Astrocyte of the hippocampus (primary cell): ENCODE results near the gene THY1.
"Not testable (repeated sequence)": the region's sequence is repeated elsewhere in the genome, so short reads cannot be mapped to it uniquely, and the experiment has no call there.

Source experiments
- DNase-seq: peaks from one replicate; pipeline ENCODE4 v3.0.0; 2011; ENCODE audit warnings: low read depth, low spot score

THY1 gene

GRCh38 chr11:119418759-119419158 is 4.2 kb downstream of the THY1 start:
- no peak for DNase-seq

- peak; percentile 94 for DNase-seq
Observed at GRCh38 chr11:119417726-119418540, 5.0 kb downstream of the THY1 start.

GRCh38 chr11:119416606-119417580 is 6.1 kb downstream of the THY1 start:
- peak; percentile 78 for DNase-seq

- no peak for DNase-seq
Observed at GRCh38 chr11:119415966-119416365, 7.0 kb downstream of the THY1 start.

GRCh38 chr11:119415517-119415916 is 7.5 kb downstream of the THY1 start:
- no peak for DNase-seq

- no peak for DNase-seq
Observed at GRCh38 chr11:119414734-119415133, 8.2 kb downstream of the THY1 start.

GRCh38 chr11:119414321-119414720 is 8.7 kb downstream of the THY1 start:
- no peak for DNase-seq

GRCh38 chr11:119412072-119412471 is 10.9 kb downstream of the THY1 start:
- no peak for DNase-seq

- DNase-seq, result no peak
Observed at GRCh38 chr11:119410501-119410900, 12.5 kb downstream of the THY1 start.

- DNase-seq, result no peak
Observed at GRCh38 chr11:119409731-119410130, 13.2 kb downstream of the THY1 start.

- no peak for DNase-seq
Observed at GRCh38 chr11:119406005-119406404, 17.0 kb downstream of the THY1 start.

- DNase-seq, result not testable (repeated sequence)
Observed at GRCh38 chr11:119405448-119405847, 17.5 kb downstream of the THY1 start.

GRCh38 chr11:119404872-119405271 is 18.1 kb downstream of the THY1 start:
- no peak for DNase-seq

GRCh38 chr11:119403021-119403420 is 20.0 kb downstream of the THY1 start:
- no peak for DNase-seq

- DNase-seq, result no peak
Observed at GRCh38 chr11:119402470-119402869, 20.5 kb downstream of the THY1 start.

GRCh38 chr11:119400860-119401259 is 22.1 kb downstream of the THY1 start:
- DNase-seq, result no peak

- DNase-seq, result no peak
Observed at GRCh38 chr11:119397740-119398139, 25.2 kb downstream of the THY1 start.

GRCh38 chr11:119396835-119397234 is 26.1 kb downstream of the THY1 start:
- no peak for DNase-seq

GRCh38 chr11:119391275-119391674 is 31.7 kb downstream of the THY1 start:
- no peak for DNase-seq

GRCh38 chr11:119389611-119390254 is 33.2 kb downstream of the THY1 start:
- no peak for DNase-seq

GRCh38 chr11:119388103-119388502 is 34.9 kb downstream of the THY1 start:
- DNase-seq, result no peak

GRCh38 chr11:119384332-119384731 is 38.6 kb downstream of the THY1 start:
- DNase-seq, result no peak
